HUES64 (cell line): ENCODE measurements around the gene BMF.
A peak's percentile ranks its signal among the peaks of the same experiment; 100 is the strongest.

Source experiments
- H3K27ac ChIP-seq: 2 replicates; pipeline ENCODE4 v1.7.0; 2013; ENCODE audit warnings: low read depth, low read length, inconsistent platforms
- H3K27me3 ChIP-seq: 2 replicates; pipeline ENCODE4 v1.6.1; 2013; ENCODE audit warnings: mild to moderate bottlenecking, low read length; ENCODE audit not compliant: insufficient read depth
- H3K36me3 ChIP-seq: 2 replicates; pipeline ENCODE4 v1.6.1; 2013; ENCODE audit warnings: mild to moderate bottlenecking, low read length; ENCODE audit not compliant: insufficient read depth
- H3K4me1 ChIP-seq: 2 replicates; pipeline ENCODE4 v1.6.1; 2013; ENCODE audit warnings: mild to moderate bottlenecking, low read length, moderate library complexity; ENCODE audit not compliant: insufficient read depth
- H3K4me3 ChIP-seq: 2 replicates; pipeline ENCODE4 v1.5.1; 2013; ENCODE audit warnings: mild to moderate bottlenecking, low read length, moderate library complexity
- H3K9ac ChIP-seq: 2 replicates; pipeline ENCODE4 v1.6.1; 2013; ENCODE audit warnings: mild to moderate bottlenecking, low read depth, low read length
- H3K9me3 ChIP-seq: 2 replicates; pipeline ENCODE4 v1.6.1; 2013; ENCODE audit warnings: low read depth, low read length; ENCODE audit not compliant: insufficient read depth
- WGBS: fragments of 150-250, 120-280 bp; methylation state at CpG from one replicate; pipeline ENCODE4 v1.1.7; 2013; ENCODE audit warnings: missing lambda C conversion rate; 5-methylcytosine and 5-hydroxymethylcytosine counted together

BMF gene

GRCh38 chr15:40042791-40043320, 65.8 kb downstream of the BMF start:
- 93% methylated on average over 5 of the region's 5 CpGs for WGBS
- Histone ChIP-seq H3K4me3 (no peak overlapping the region), H3K9me3 (no peaks in the 10 kb centered on the region), H3K36me3 (peaks cover 3% of the 10 kb centered on the region), H3K27me3 (no peaks in the 10 kb centered on the region), H3K9ac (no peak overlapping the region), H3K4me1 (peaks cover 19% of the 10 kb centered on the region), H3K27ac (no peak overlapping the region)

GRCh38 chr15:40040770-40041169, 67.9 kb downstream of the BMF start:
- no peak overlapping the region for H3K27ac ChIP-seq
- no peak overlapping the region for H3K4me3 ChIP-seq
- peaks cover 14% of the 10 kb centered on the region for H3K4me1 ChIP-seq
- no peaks in the 10 kb centered on the region for H3K27me3 ChIP-seq
- H3K9me3 ChIP-seq: no peaks in the 10 kb centered on the region
- 87% methylated on average over 3 of the region's 3 CpGs for WGBS
- no peak overlapping the region for H3K9ac ChIP-seq
- H3K36me3 ChIP-seq: peaks cover 24% of the 10 kb centered on the region

GRCh38 chr15:40040293-40040635, 68.4 kb downstream of the BMF start:
- H3K9ac ChIP-seq: no peak overlapping the region
- H3K36me3 ChIP-seq: peaks cover 29% of the 10 kb centered on the region
- no peaks in the 10 kb centered on the region for H3K27me3 ChIP-seq
- H3K4me1 ChIP-seq: peaks cover 9% of the 10 kb centered on the region
- WGBS: 86% methylated on average over 6 of the region's 6 CpGs
- no peaks in the 10 kb centered on the region for H3K9me3 ChIP-seq
- no peak overlapping the region for H3K4me3 ChIP-seq
- no peak overlapping the region for H3K27ac ChIP-seq

DNA sequence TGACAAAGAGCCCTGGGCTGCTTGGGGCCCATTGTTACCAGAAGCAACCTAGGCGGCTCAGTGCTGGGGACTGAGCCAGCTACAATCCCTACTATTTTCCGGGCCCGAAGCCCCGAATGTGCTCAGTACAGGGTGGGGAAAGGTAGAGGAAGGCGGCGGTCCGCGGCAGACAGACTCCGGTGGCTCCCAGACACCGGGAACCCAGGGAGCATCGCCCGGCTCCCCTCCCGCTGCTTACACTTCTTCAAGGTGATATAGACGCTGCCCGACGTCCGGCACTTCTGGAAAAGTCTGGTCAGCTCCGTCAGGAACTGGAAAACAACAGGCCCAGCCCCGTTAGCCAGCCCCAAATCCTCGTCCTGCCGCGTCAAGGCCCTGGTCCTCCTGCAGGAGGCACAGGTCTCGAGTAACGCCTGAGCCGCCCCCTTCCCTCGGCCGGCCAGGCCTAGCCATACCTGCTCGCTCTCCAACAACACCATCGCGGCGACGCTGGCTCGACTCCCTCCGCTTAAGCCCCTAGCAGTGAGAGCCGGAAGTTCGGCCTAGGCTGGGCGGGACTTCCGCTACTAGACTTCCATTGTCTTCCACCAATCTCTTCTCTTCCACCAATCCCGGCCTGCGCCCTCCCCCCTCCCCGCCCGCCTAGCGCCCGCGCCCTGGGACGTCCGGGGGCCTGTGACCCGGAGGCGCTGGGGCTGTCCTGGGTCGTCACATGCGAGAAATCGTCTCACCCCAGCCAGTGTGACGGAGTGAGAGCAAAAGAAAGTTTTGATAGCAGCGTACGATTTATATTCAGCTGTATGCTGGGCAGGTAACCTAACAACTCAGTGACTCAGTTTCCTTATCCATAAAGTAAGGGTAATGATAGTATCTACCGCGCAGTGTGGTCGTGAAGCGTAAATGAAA, 69.8 kb downstream of the BMF start, which contains the start of gene SRP14:
SRP14 (minus strand) TSS at position 544 of the 906 bp plus-strand sequence; CDS start at position 479, 65 bp downstream.
- Histone ChIP-seq H3K27me3 (no peaks in the 10 kb centered on the region), H3K27ac (peak within 1 kb of the TSS; percentile 70; the same call in 1 of the 2 replicates), H3K4me3 (peak within 1 kb of the TSS; percentile 79), H3K36me3 (peaks cover 42% of the 10 kb centered on the region), H3K4me1 (peaks cover 4% of the 10 kb centered on the region; the same call in 1 of the 2 replicates), H3K9me3 (no peaks in the 10 kb centered on the region), H3K9ac (peak within 1 kb of the TSS; percentile 87)
- under 1% methylated on average over 59 of the region's 59 CpGs for WGBS

GRCh38 chr15:40038275-40038637, 70.4 kb downstream of the BMF start:
- WGBS: 1% methylated on average over 18 of the region's 18 CpGs
- Histone ChIP-seq H3K4me1 (peaks cover 4% of the 10 kb centered on the region; the same call in 1 of the 2 replicates), H3K4me3 (peak overlapping the region; percentile 79), H3K9ac (peak overlapping the region; percentile 87), H3K36me3 (peaks cover 47% of the 10 kb centered on the region), H3K27me3 (no peaks in the 10 kb centered on the region), H3K9me3 (no peaks in the 10 kb centered on the region), H3K27ac (peak overlapping the region; percentile 70; the same call in 1 of the 2 replicates)
